ENCODE results near the gene TNXB.

- TF ChIP-seq CTCF (IDR thresholded peaks at IDR 0.05) (no peak), TCF7L2 (IDR thresholded peaks at IDR 0.05; ENCODE audit: low read depth, low read length) (no peak), POLR2AphosphoS5 (IDR thresholded peaks at IDR 0.05; ENCODE audit: low read depth, low read length) (no peak)
- TF ChIP-seq, protein P1, sequence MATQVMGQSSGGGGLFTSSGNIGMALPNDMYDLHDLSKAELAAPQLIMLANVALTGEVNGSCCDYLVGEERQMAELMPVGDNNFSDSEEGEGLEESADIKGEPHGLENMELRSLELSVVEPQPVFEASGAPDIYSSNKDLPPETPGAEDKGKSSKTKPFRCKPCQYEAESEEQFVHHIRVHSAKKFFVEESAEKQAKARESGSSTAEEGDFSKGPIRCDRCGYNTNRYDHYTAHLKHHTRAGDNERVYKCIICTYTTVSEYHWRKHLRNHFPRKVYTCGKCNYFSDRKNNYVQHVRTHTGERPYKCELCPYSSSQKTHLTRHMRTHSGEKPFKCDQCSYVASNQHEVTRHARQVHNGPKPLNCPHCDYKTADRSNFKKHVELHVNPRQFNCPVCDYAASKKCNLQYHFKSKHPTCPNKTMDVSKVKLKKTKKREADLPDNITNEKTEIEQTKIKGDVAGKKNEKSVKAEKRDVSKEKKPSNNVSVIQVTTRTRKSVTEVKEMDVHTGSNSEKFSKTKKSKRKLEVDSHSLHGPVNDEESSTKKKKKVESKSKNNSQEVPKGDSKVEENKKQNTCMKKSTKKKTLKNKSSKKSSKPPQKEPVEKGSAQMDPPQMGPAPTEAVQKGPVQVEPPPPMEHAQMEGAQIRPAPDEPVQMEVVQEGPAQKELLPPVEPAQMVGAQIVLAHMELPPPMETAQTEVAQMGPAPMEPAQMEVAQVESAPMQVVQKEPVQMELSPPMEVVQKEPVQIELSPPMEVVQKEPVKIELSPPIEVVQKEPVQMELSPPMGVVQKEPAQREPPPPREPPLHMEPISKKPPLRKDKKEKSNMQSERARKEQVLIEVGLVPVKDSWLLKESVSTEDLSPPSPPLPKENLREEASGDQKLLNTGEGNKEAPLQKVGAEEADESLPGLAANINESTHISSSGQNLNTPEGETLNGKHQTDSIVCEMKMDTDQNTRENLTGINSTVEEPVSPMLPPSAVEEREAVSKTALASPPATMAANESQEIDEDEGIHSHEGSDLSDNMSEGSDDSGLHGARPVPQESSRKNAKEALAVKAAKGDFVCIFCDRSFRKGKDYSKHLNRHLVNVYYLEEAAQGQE (IDR thresholded peaks at IDR 0.05; ENCODE audit: insufficient read depth in 1 of 2, low read depth in 2 of 2, low read length in 1 of 2) = no peak
These were observed 13.1 kb downstream of the TNXB start for GRCh38 chr6:32096087-32096393.
